GM12874 (cell line): ENCODE data around the gene UBE2O.

Experiments used
- TF ChIP-seq, protein P1 (sequence below): IDR thresholded peaks from 2 replicates; pipeline ENCODE4 v1.5.1; 2011; ENCODE audit warnings: low read depth, mild to moderate bottlenecking, control low read depth, low read length, moderate library complexity; ENCODE audit not compliant: insufficient read depth

The UBE2O gene

GRCh38 chr17:76479515-76480060 is 26.6 kb upstream of the UBE2O start:
- TF ChIP-seq, protein P1, sequence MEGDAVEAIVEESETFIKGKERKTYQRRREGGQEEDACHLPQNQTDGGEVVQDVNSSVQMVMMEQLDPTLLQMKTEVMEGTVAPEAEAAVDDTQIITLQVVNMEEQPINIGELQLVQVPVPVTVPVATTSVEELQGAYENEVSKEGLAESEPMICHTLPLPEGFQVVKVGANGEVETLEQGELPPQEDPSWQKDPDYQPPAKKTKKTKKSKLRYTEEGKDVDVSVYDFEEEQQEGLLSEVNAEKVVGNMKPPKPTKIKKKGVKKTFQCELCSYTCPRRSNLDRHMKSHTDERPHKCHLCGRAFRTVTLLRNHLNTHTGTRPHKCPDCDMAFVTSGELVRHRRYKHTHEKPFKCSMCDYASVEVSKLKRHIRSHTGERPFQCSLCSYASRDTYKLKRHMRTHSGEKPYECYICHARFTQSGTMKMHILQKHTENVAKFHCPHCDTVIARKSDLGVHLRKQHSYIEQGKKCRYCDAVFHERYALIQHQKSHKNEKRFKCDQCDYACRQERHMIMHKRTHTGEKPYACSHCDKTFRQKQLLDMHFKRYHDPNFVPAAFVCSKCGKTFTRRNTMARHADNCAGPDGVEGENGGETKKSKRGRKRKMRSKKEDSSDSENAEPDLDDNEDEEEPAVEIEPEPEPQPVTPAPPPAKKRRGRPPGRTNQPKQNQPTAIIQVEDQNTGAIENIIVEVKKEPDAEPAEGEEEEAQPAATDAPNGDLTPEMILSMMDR, result no peak

GRCh38 chr17:76478730-76479514 is 26.0 kb upstream of the UBE2O start:
- TF ChIP-seq, protein P1, result no peak

- TF ChIP-seq, protein P1, result no peak
Measured at GRCh38 chr17:76478097-76478496, 25.1 kb upstream of the UBE2O start.

- TF ChIP-seq, protein P1, result no peak
Measured at GRCh38 chr17:76477576-76477975, 24.6 kb upstream of the UBE2O start.

DNA sequence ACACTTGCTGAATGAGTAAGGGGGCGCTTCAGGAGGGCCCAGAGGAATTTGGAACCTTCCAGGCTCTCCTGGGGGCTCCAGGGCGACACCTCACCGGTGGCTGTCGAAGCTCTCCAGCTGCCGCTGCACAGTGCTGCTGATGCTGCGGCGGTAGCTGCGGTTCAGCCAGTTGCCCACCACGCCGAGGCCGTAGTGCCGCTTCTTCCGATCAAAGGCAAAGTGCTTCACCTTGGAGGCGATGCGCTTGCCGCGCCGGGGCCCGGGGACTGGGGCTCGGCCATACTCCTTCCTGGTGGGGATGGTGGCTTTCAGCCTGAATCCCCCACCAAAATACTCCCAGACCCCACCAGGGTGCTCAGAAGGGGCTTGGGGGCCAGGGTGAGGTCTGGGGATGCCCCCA is 23.8 kb upstream of the UBE2O start:
- TF ChIP-seq, protein P1, result no peak

- TF ChIP-seq, protein P1, result no peak
Measured at GRCh38 chr17:76475302-76475701, 22.4 kb upstream of the UBE2O start.

GRCh38 chr17:76474894-76475293 is 21.9 kb upstream of the UBE2O start:
- TF ChIP-seq, protein P1, result no peak
